ENCODE results near the gene GRAMD2B.

Gene GRAMD2B

GRCh38 chr5:126454535-126454934 lies 31.3 kb downstream of the GRAMD2B start:
- no peak for TF ChIP-seq CTCF (IDR thresholded peaks at IDR 0.05; ENCODE audit: borderline replicate concordance, insufficient read depth, low read depth, low read length)
- H3K4me3 ChIP-seq (ENCODE audit: low read depth, low read length) = no peak overlapping the region

GRCh38 chr5:126455264-126455663 lies 32.1 kb downstream of the GRAMD2B start:
- H3K4me3 ChIP-seq (ENCODE audit: low read depth, low read length) = no peak overlapping the region
- no peak for TF ChIP-seq CTCF (IDR thresholded peaks at IDR 0.05; ENCODE audit: borderline replicate concordance, insufficient read depth, low read depth, low read length)

GRCh38 chr5:126455728-126456127 lies 32.5 kb downstream of the GRAMD2B start:
- no peak for TF ChIP-seq CTCF (IDR thresholded peaks at IDR 0.05; ENCODE audit: borderline replicate concordance, insufficient read depth, low read depth, low read length)
- no peak overlapping the region for H3K4me3 ChIP-seq (ENCODE audit: low read depth, low read length)

- H3K4me3 ChIP-seq (ENCODE audit: low read depth, low read length) = no peak overlapping the region
- TF ChIP-seq CTCF (IDR thresholded peaks at IDR 0.05; ENCODE audit: borderline replicate concordance, insufficient read depth, low read depth, low read length) = no peak
These were observed 33.1 kb downstream of the GRAMD2B start for GRCh38 chr5:126456217-126456820.

GRCh38 chr5:126460459-126460858 lies 37.2 kb downstream of the GRAMD2B start:
- TF ChIP-seq CTCF (IDR thresholded peaks at IDR 0.05; ENCODE audit: borderline replicate concordance, insufficient read depth, low read depth, low read length) = no peak
- H3K4me3 ChIP-seq (ENCODE audit: low read depth, low read length) = no peak overlapping the region

GRCh38 chr5:126460977-126461376 lies 37.8 kb downstream of the GRAMD2B start:
- no peak for TF ChIP-seq CTCF (IDR thresholded peaks at IDR 0.05; ENCODE audit: borderline replicate concordance, insufficient read depth, low read depth, low read length)

GRCh38 chr5:126461838-126462237 lies 38.6 kb downstream of the GRAMD2B start:
- H3K4me3 ChIP-seq (ENCODE audit: low read depth, low read length) = no peak overlapping the region
- TF ChIP-seq CTCF (IDR thresholded peaks at IDR 0.05; ENCODE audit: borderline replicate concordance, insufficient read depth, low read depth, low read length) = no peak

More at GRCh38 chr5:126460977-126461376, 37.8 kb downstream of the GRAMD2B start:
- no peak overlapping the region for H3K4me3 ChIP-seq (ENCODE audit: low read depth, low read length)

Data from GM12875 (cell line).